Adrenal gland (tissue), 12 donors: ENCODE measurements around the gene ALOX12B. TPM values are rescaled to one million over a fixed set of nuclear protein-coding genes. Genes with fewer than 3 reads are reported as not detected.
"Not testable (repeated sequence)": the region's sequence is repeated elsewhere in the genome, so short reads cannot be mapped to it uniquely, and the experiment has no call there.

Experiments
- DNase-seq, 7 donors: peaks; one replicate each; pipeline ENCODE4 v3.0.0-alpha.2; 2019 to 2020
- H3K27ac ChIP-seq, 5 donors: fragments of 200-600 bp; sonication (generic) in 4 of 5; 1 replicate in 3 of 5; 2 replicates in 2 of 5; pipeline versions ENCODE4 v1.5.1 to v1.8.0; 2016 to 2020; ENCODE audit warnings: mild to moderate bottlenecking in 1 of 5
- H3K27me3 ChIP-seq: fragments of 200-600 bp; 2 replicates; pipeline ENCODE4 v1.8.0; 2021
- H3K36me3 ChIP-seq, 2 donors: fragments of 200-600 bp; replicated peaks in 1 of 2; 1 replicate in 1 of 2; 2 replicates in 1 of 2; pipeline versions ENCODE4 v1.5.1 to v1.8.0; 2018 to 2022
- H3K4me1 ChIP-seq, 2 donors: fragments of 200-600 bp; replicated peaks in 1 of 2; 1 replicate in 1 of 2; 2 replicates in 1 of 2; pipeline versions ENCODE4 v1.5.1 to v1.8.0; 2018 to 2021
- H3K4me3 ChIP-seq, 4 donors: fragments of 200-600 bp; sonication (generic) in 3 of 4; one replicate each; pipeline ENCODE4 v1.5.1; 2016 to 2018
- H3K9me3 ChIP-seq, 3 donors: fragments of 200-600 bp; sonication (generic) in 1 of 3; replicated peaks in 1 of 3; 1 replicate in 2 of 3; 2 replicates in 1 of 3; pipeline versions ENCODE4 v1.5.1 to v1.8.0; 2016 to 2021
- POLR2A ChIP-seq, 2 donors: fragments of 450-650 bp; IDR thresholded peaks; one replicate each; pipeline ENCODE4 v1.6.1; 2017; ENCODE audit warnings: antibody characterized with exemption in 2 of 2, mild to moderate bottlenecking in 2 of 2, moderate library complexity in 1 of 2
- WGBS, 4 donors: extraction: QIAGEN DNeasy Blood & Tissue Kit in 2 of 4; methylation state at CpG; one replicate each; pipeline versions ENCODE4 v1.1.5 to v1.1.7; 2013 to 2017; 5-methylcytosine and 5-hydroxymethylcytosine counted together
- intact Hi-C, 2 donors: fragments of 100-400 bp; cut with DNase I; formaldehyde crosslinking; loops; one replicate each; pipeline versions ENCODE4 v1.14.1 to v1.15.0; 2022 to 2023
- polyA plus RNA-seq, 3 donors: library from polyadenylated mRNA; stranded (reverse); fragments of 200-250 nt in 2 of 3; fragments of 350-450 nt in 1 of 3; fragmentation: Illumina TruSeq in 1 of 3; extraction: RNeasy Lipid Tissue Mini Kit (QIAGEN cat#74804) in 1 of 3; gene quantifications; one replicate each; pipeline ENCODE4 v1.2.3, GENCODE V29; 2013 to 2014
- total RNA-seq, 9 donors: library from RNA; depleted of rRNA in 4 of 9; stranded (reverse); fragments of >200 nt in 4 of 9; fragments of 120-200 nt in 1 of 9; fragmentation: NEBNext Ultra II Directional in 1 of 9; extraction: Animal tissue kit (Norgen Biotek cat#: 25700) in 1 of 9; gene quantifications; one replicate each; pipeline versions ENCODE4 v1.1.0 to v1.2.4, GENCODE V29; 2013 to 2023
- TF ChIP-seq, protein P1 (sequence below), 6 experiments: fragments of 450-650 bp in 4 of 6; fragments of 200-600 bp in 2 of 6; sonication (generic) in 1 of 6; IDR thresholded peaks; 1 replicate in 5 of 6; 2 replicates in 1 of 6; pipeline versions ENCODE4 v1.5.1 to v1.8.0; 2016 to 2021; ENCODE audit warnings: antibody characterized with exemption in 6 of 6, mild to moderate bottlenecking in 2 of 6, moderate library complexity in 1 of 6
- donor health status: healthy with polysubstance abuse.
- donor health status: Bipolar disorder and iron deficiency.
- donor health status: DM: yes; HTN: yes; CAD: no.
- donor health status: DM: no; HTN: no; CAD: no.
- donor health status: DM: no; HTN: no; CAD: no.
- donor health status: DM: yes; HTN: yes; CAD: no.

The ALOX12B gene
- total and polyA plus RNA-seq, 12 donors: not detected

- 12 to 20% (median 18%) methylated on average over 15 of the region's 15 CpGs for WGBS, 4 donors
- Histone ChIP-seq H3K4me3 (peak overlapping the region in 1 of 4 donors; percentile 32), H3K27ac (peak overlapping the region in 1 of 5 donors; percentile 60), H3K36me3 (no peaks in the 10 kb centered on the region), H3K27me3 (peaks cover 14% of the 10 kb centered on the region), H3K4me1 (no peaks in the 10 kb centered on the region), H3K9me3 (no peaks in the 10 kb centered on the region)
- TF ChIP-seq, protein P1, sequence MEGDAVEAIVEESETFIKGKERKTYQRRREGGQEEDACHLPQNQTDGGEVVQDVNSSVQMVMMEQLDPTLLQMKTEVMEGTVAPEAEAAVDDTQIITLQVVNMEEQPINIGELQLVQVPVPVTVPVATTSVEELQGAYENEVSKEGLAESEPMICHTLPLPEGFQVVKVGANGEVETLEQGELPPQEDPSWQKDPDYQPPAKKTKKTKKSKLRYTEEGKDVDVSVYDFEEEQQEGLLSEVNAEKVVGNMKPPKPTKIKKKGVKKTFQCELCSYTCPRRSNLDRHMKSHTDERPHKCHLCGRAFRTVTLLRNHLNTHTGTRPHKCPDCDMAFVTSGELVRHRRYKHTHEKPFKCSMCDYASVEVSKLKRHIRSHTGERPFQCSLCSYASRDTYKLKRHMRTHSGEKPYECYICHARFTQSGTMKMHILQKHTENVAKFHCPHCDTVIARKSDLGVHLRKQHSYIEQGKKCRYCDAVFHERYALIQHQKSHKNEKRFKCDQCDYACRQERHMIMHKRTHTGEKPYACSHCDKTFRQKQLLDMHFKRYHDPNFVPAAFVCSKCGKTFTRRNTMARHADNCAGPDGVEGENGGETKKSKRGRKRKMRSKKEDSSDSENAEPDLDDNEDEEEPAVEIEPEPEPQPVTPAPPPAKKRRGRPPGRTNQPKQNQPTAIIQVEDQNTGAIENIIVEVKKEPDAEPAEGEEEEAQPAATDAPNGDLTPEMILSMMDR (IDR thresholded peaks at IDR 0.05): no peak
- no peak for TF ChIP-seq POLR2A (IDR thresholded peaks at IDR 0.05)
- no peak for DNase-seq
- intact Hi-C loops: no loop called here
These were observed 24.6 kb downstream of the ALOX12B start for GRCh38 chr17:8062807-8063483.

- intact Hi-C loops: no loop called here
- H3K27me3 ChIP-seq: peaks cover 14% of the 10 kb centered on the region
These were observed 25.1 kb downstream of the ALOX12B start for GRCh38 chr17:8062435-8062806.

GRCh38 chr17:8061851-8062250 lies 25.7 kb downstream of the ALOX12B start:
- DNase-seq, H3K4me3 ChIP-seq, H3K4me1 ChIP-seq, H3K27ac ChIP-seq, intact Hi-C loops, H3K36me3 ChIP-seq, H3K9me3 ChIP-seq: not testable (repeated sequence)
- peaks cover 14% of the 10 kb centered on the region for H3K27me3 ChIP-seq
- 50 to 59% (median 56%) methylated on average over 8 of the region's 8 CpGs for WGBS, 4 donors

More at GRCh38 chr17:8062435-8062806, 25.1 kb downstream of the ALOX12B start:
- no peaks in the 10 kb centered on the region for H3K4me1 ChIP-seq
- TF ChIP-seq, protein P1 (IDR thresholded peaks at IDR 0.05): no peak
- peak in 1 of 2 donors; percentile 16 for TF ChIP-seq POLR2A (IDR thresholded peaks at IDR 0.05)
- H3K36me3 ChIP-seq: no peaks in the 10 kb centered on the region
- peak overlapping the region in 1 of 5 donors; percentile 60 for H3K27ac ChIP-seq
- peak in 3 of 7 donors; percentile 43 to 73 (median 68) for DNase-seq
- WGBS, 4 donors: 9 to 13% (median 12%) methylated on average over 8 of the region's 8 CpGs
- no peaks in the 10 kb centered on the region for H3K9me3 ChIP-seq
- H3K4me3 ChIP-seq: peak overlapping the region in 1 of 4 donors; percentile 32

- Histone ChIP-seq H3K36me3 (no peaks in the 10 kb centered on the region), H3K27ac (no peak overlapping the region), H3K4me1 (no peaks in the 10 kb centered on the region), H3K4me3 (no peak overlapping the region), H3K9me3 (no peaks in the 10 kb centered on the region), H3K27me3 (peaks cover 20% of the 10 kb centered on the region)
- 6 to 7% (median 6%) methylated on average over 10 of the region's 10 CpGs for WGBS, 4 donors
- TF ChIP-seq, protein P1 (IDR thresholded peaks at IDR 0.05): peak; percentile 74 to 84 (median 79)
- no peak for TF ChIP-seq POLR2A (IDR thresholded peaks at IDR 0.05)
- peak; percentile 62 to 84 (median 70) for DNase-seq
- intact Hi-C loops: no loop called here
These were observed 27.2 kb downstream of the ALOX12B start for GRCh38 chr17:8060274-8060673.

- peaks cover 20% of the 10 kb centered on the region for H3K27me3 ChIP-seq
- intact Hi-C loops: loop anchor here in 1 of 2 donors (5.0 kb wide), 1 partner anchor 147 kb away; no protein-coding TSS in a partner anchor
- H3K4me1 ChIP-seq: no peaks in the 10 kb centered on the region
- no peak for DNase-seq
- 16 to 33% (median 27%) methylated on average over 7 of the region's 7 CpGs for WGBS, 4 donors
- no peaks in the 10 kb centered on the region for H3K36me3 ChIP-seq
- H3K27ac ChIP-seq: no peak overlapping the region
- H3K9me3 ChIP-seq: no peaks in the 10 kb centered on the region
- TF ChIP-seq, protein P1 (IDR thresholded peaks at IDR 0.05): no peak
- no peak for TF ChIP-seq POLR2A (IDR thresholded peaks at IDR 0.05)
- no peak overlapping the region for H3K4me3 ChIP-seq
These were observed 28.4 kb downstream of the ALOX12B start for GRCh38 chr17:8059131-8059530.
